K562 (cell line): ENCODE data around the gene NLRX1. TPM values are rescaled to one million over a fixed set of nuclear protein-coding genes. Genes with fewer than 3 reads are reported as not detected.
A peak's percentile ranks its signal among the peaks of the same experiment; 100 is the strongest.

ENCODE experiments used
- AFF1 ChIP-seq, 2 experiments: fragments of 450-650 bp; IDR thresholded peaks; 2 replicates each; pipeline ENCODE4 v1.6.1; 2018; ENCODE audit warnings: mild to moderate bottlenecking in 2 of 2, low read depth in 1 of 2; ENCODE audit not compliant: partially characterized antibody in 2 of 2
- CCNT2 ChIP-seq: IDR thresholded peaks from 2 replicates; pipeline ENCODE4 v1.6.1; 2011; ENCODE audit warnings: borderline replicate concordance, low read depth, mild to moderate bottlenecking, moderate library complexity, mixed read lengths, low read length; ENCODE audit not compliant: insufficient read length; ENCODE audit errors: extremely low read depth
- DACH1 ChIP-seq: fragments of 450-650 bp; IDR thresholded peaks from 2 replicates; pipeline ENCODE4 v1.6.1; 2018; ENCODE audit not compliant: partially characterized antibody
- ELF1 ChIP-seq: fragments of 200-800 bp; sonication (Bioruptor generic); IDR thresholded peaks from 2 replicates; pipeline ENCODE4 v1.6.1; 2016; ENCODE audit warnings: missing genetic modification characterization, missing compliant biosample characterization
- EP400 ChIP-seq: fragments of 450-650 bp; IDR thresholded peaks from 2 replicates; pipeline ENCODE4 v1.6.1; 2017; ENCODE audit warnings: antibody characterized with exemption, mild to moderate bottlenecking, moderate library complexity
- ERF ChIP-seq: fragments of 450-650 bp; formaldehyde crosslinking; IDR thresholded peaks from 2 replicates; pipeline ENCODE4 v1.4.0; 2020; ENCODE audit warnings: mild to moderate bottlenecking, mixed read lengths
- ESRRB ChIP-seq: fragments of 250-450 bp; sonication (Bioruptor Pico); IDR thresholded peaks from 2 replicates; pipeline ENCODE4 v1.5.0; 2020; ENCODE audit warnings: mild to moderate bottlenecking, moderate library complexity, borderline replicate concordance
- HMGN3 ChIP-seq: IDR thresholded peaks from 2 replicates; pipeline ENCODE4 v1.6.1; 2011; ENCODE audit warnings: borderline replicate concordance, low read depth, mild to moderate bottlenecking, mixed read lengths, low read length; ENCODE audit not compliant: insufficient read length; ENCODE audit errors: extremely low read depth
- KAT8 ChIP-seq: fragments of 450-650 bp; IDR thresholded peaks from 2 replicates; pipeline ENCODE4 v1.6.1; 2016; ENCODE audit warnings: low read depth, mild to moderate bottlenecking
- MCM2 ChIP-seq: fragments of 450-650 bp; IDR thresholded peaks from 2 replicates; pipeline ENCODE4 v1.6.1; 2017; ENCODE audit warnings: low read depth, mild to moderate bottlenecking
- NFXL1 ChIP-seq: fragments of 450-650 bp; formaldehyde crosslinking; IDR thresholded peaks from 2 replicates; pipeline ENCODE4 v1.4.0; 2021; ENCODE audit warnings: mild to moderate bottlenecking
- NR3C1 ChIP-seq: sonication (generic); formaldehyde crosslinking; IDR thresholded peaks from 2 replicates; pipeline ENCODE4 v1.8.1; 2022; ENCODE audit warnings: missing genetic modification reagents
- RHOXF2B ChIP-seq: fragments of 250-450 bp; sonication (Bioruptor Pico); conservative IDR thresholded peaks from 2 replicates; pipeline ENCODE4 v1.5.1; 2021
- SLC30A9 ChIP-seq: fragments of 250-450 bp; sonication (Bioruptor Pico); IDR thresholded peaks from 2 replicates; pipeline ENCODE4 v1.8.0; 2022; ENCODE audit warnings: mild to moderate bottlenecking, moderate library complexity
- SMARCA5 ChIP-seq: fragments of 450-650 bp; IDR thresholded peaks from 2 replicates; pipeline ENCODE4 v1.6.1; 2016
- TEAD2 ChIP-seq: fragments of 450-650 bp; IDR thresholded peaks from 2 replicates; pipeline ENCODE4 v1.6.1; 2016; ENCODE audit warnings: missing genetic modification characterization, control low read depth, missing compliant biosample characterization
- TEAD4 ChIP-seq, 2 experiments: sonication (generic) in 1 of 2; formaldehyde crosslinking in 1 of 2; IDR thresholded peaks; 2 replicates each; pipeline versions ENCODE4 v1.6.1 to v1.8.0; 2012 to 2022; ENCODE audit warnings: borderline replicate concordance in 1 of 2, inconsistent platforms in 1 of 2, low read length in 1 of 2, mild to moderate bottlenecking in 1 of 2, missing genetic modification reagents in 1 of 2
- U2AF2 ChIP-seq: fragments of 200-400 bp; formaldehyde crosslinking; optimal IDR thresholded peaks from 2 replicates; pipeline ENCODE3; 2017; ENCODE audit warnings: low read depth, mild to moderate bottlenecking, low read length
- USF2 ChIP-seq: sonication (generic); formaldehyde crosslinking; IDR thresholded peaks from 2 replicates; pipeline ENCODE4 v1.5.0; 2020; ENCODE audit warnings: missing genetic modification reagents
- ZBTB1 ChIP-seq: sonication (generic); formaldehyde crosslinking; IDR thresholded peaks from 2 replicates; pipeline ENCODE4 v1.8.1; 2023; ENCODE audit warnings: missing genetic modification reagents, low read depth, mild to moderate bottlenecking, borderline replicate concordance
- ZNF239 ChIP-seq: fragments of 250-450 bp; sonication (Bioruptor Pico); IDR thresholded peaks from 2 replicates; pipeline ENCODE4 v1.4.0; 2020; ENCODE audit warnings: mild to moderate bottlenecking
- ZNF354B ChIP-seq: fragments of 250-450 bp; sonication (Bioruptor Pico); IDR thresholded peaks from 2 replicates; pipeline ENCODE4 v1.4.0; 2020
- polyA plus RNA-seq, 8 experiments: library from polyadenylated mRNA; depleted of rRNA in 4 of 8; stranded (reverse) in 5 of 8; unstranded in 3 of 8; fragments of >200 nt; fragmentation: Nextera tagmentation in 2 of 8; fragmentation: Illumina TruSeq in 1 of 8; extraction: Ambion mirVana in 2 of 8; extraction: Trizol in 1 of 8; gene quantifications; 2 replicates each; pipeline versions ENCODE4 v1.2.1 to v1.2.3, GENCODE V29; 2011 to 2014; ENCODE audit warnings: inconsistent platforms in 1 of 8, missing spikeins in 1 of 8
- total RNA-seq, 7 experiments: library from RNA; depleted of rRNA in 6 of 7; stranded (reverse); fragments of >200 nt in 6 of 7; fragmentation: Illumina TruSeq in 2 of 7; extraction: Trizol in 2 of 7; gene quantifications; 2 replicates each; pipeline versions ENCODE4 v1.2.1 to v1.2.3, GENCODE V29; 2011 to 2021; ENCODE audit warnings: low replicate concordance in 1 of 7
- TF ChIP-seq, protein P1 (sequence below): sonication (generic); formaldehyde crosslinking; IDR thresholded peaks from 2 replicates; pipeline ENCODE4 v1.8.0; 2022; ENCODE audit warnings: mild to moderate bottlenecking, missing genetic modification reagents

Gene NLRX1
- total and polyA plus RNA-seq, 9 of the 15 experiments (the other 6 are each of a cell fraction or from before 2014, with no cell fraction given), result 0.04 to 2.3 (median 0.69) TPM

DNA sequence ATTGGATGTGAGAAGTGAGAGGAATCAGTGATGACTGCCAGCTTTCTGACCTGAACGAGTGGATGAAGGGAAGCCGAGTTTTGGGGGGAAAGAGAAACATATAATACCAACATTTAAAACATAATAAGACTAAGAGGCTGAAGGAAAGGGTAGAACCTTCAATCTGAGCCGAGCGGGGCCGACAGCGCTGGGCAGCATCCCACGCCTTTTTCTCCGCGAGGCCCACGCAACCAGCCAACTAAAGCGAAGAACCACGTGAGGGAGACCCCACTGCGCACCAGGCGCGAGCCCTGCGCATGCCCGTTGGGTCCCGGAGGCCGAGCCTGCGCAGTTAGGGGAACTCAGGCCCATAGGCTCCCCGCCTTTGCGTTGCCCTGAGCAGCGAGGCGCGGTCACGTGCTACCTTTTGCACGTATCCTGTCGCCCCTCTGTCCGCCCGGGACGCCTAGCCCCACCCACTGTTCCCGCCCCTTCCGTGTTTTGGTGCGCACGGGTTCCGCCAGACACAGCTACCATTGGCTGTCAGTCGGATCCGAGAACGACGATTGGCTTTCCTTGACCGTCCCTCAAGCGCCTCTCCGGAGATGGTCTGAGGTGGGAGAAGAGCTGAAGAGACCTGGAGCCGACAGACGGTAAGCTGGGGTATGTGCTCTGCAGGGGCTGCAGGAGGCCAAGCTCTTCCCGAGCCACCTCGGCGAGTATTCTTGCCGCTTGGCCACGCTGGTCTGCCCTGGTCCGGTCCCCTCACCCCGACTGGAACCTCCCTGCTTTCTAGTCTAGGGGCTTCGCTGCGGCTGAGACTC lies 47.3 kb upstream of the NLRX1 start, which contains the start of gene HINFP (continued):
- TF ChIP-seq AFF1 (IDR thresholded peaks at IDR 0.05; ENCODE audit: low read depth in 1 of 2, partially characterized antibody in 2 of 2) (peak in 1 of 2 experiments; percentile 62), ELF1 (tag) (peak; percentile 84), ESRRB (CRISPR knock-in tag) (no peak), CCNT2 (peak; percentile 39), TEAD2 (no peak), ERF (CRISPR knock-in tag) (no peak), SLC30A9 (CRISPR knock-in tag) (no peak), ZNF239 (CRISPR knock-in tag) (no peak), RHOXF2B (CRISPR knock-in tag) (no peak), ZBTB1 (CRISPR knock-in tag) (no peak), NR3C1 (CRISPR knock-in tag) (no peak), HMGN3 (peak; percentile 36), MCM2 (no peak), EP400 (peak; percentile 81), TEAD4 (IDR thresholded peaks at IDR 0.05; ENCODE audit: low read length) (no peak; the same call in 1 of the 2 replicates), TEAD4 (CRISPR knock-in tag; IDR thresholded peaks at IDR 0.05; ENCODE audit: borderline replicate concordance) (no peak), NFXL1 (CRISPR knock-in tag) (no peak), DACH1 (no peak), U2AF2 (no peak), KAT8 (no peak), USF2 (CRISPR knock-in tag) (peak; percentile 96), SMARCA5 (no peak), ZNF354B (CRISPR knock-in tag) (no peak)
- TF ChIP-seq, protein P1, sequence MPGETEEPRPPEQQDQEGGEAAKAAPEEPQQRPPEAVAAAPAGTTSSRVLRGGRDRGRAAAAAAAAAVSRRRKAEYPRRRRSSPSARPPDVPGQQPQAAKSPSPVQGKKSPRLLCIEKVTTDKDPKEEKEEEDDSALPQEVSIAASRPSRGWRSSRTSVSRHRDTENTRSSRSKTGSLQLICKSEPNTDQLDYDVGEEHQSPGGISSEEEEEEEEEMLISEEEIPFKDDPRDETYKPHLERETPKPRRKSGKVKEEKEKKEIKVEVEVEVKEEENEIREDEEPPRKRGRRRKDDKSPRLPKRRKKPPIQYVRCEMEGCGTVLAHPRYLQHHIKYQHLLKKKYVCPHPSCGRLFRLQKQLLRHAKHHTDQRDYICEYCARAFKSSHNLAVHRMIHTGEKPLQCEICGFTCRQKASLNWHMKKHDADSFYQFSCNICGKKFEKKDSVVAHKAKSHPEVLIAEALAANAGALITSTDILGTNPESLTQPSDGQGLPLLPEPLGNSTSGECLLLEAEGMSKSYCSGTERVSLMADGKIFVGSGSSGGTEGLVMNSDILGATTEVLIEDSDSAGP (CRISPR knock-in tag), result no peak
